Thyroid gland (tissue), 4 donors: ENCODE data around the gene EML1. TPM values are rescaled to one million over a fixed set of nuclear protein-coding genes. Genes with fewer than 3 reads are reported as not detected.

Experiments
- DNase-seq, 2 donors: peaks; one replicate each; pipeline ENCODE4 v3.0.0-alpha.2; 2019
- H3K27ac ChIP-seq, 3 donors: fragments of 200-600 bp; sonication (generic); 1 replicate in 2 of 3; 2 replicates in 1 of 3; pipeline ENCODE4 v1.5.1; 2016 to 2019; ENCODE audit warnings: mild to moderate bottlenecking in 1 of 3, moderate library complexity in 1 of 3
- H3K27me3 ChIP-seq: fragments of 200-600 bp; sonication (generic); one replicate; pipeline ENCODE4 v1.5.1; 2019
- H3K36me3 ChIP-seq, 2 donors: fragments of 200-600 bp; sonication (generic); one replicate each; pipeline ENCODE4 v1.5.1; 2016 to 2019
- H3K4me1 ChIP-seq, 2 donors: fragments of 200-600 bp; sonication (generic); one replicate each; pipeline ENCODE4 v1.5.1; 2017 to 2019
- H3K4me3 ChIP-seq, 3 donors: fragments of 200-600 bp; sonication (generic); replicated peaks in 1 of 3; 1 replicate in 2 of 3; 2 replicates in 1 of 3; pipeline ENCODE4 v1.5.1; 2016; ENCODE audit warnings: mild to moderate bottlenecking in 1 of 3
- H3K9me3 ChIP-seq: fragments of 200-600 bp; sonication (generic); one replicate; pipeline ENCODE4 v1.5.1; 2017
- CTCF ChIP-seq, 6 experiments: fragments of 200-600 bp in 3 of 6; fragments of 450-650 bp in 3 of 6; sonication (generic) in 3 of 6; IDR thresholded peaks; one replicate each; pipeline ENCODE4 v1.5.1; 2016 to 2019; ENCODE audit warnings: antibody characterized with exemption in 6 of 6, mild to moderate bottlenecking in 2 of 6, inconsistent platforms in 1 of 6, moderate library complexity in 1 of 6
- POLR2A ChIP-seq, 2 donors: fragments of 450-650 bp; IDR thresholded peaks; one replicate each; pipeline ENCODE4 v1.6.1; 2017; ENCODE audit warnings: antibody characterized with exemption in 2 of 2, mild to moderate bottlenecking in 2 of 2, moderate library complexity in 1 of 2
- WGBS, 2 donors: methylation state at CpG; one replicate each; pipeline ENCODE4 v1.1.5; 2017; 5-methylcytosine and 5-hydroxymethylcytosine counted together
- intact Hi-C: fragments of 100-400 bp; cut with DNase I; formaldehyde crosslinking; loops from one replicate; pipeline ENCODE4 v1.15.1; 2023
- total RNA-seq, 4 donors: library from RNA; depleted of rRNA; stranded (reverse); fragments of >200 nt; gene quantifications; one replicate each; pipeline ENCODE4 v1.2.3, GENCODE V29; 2016

The EML1 gene
- total RNA-seq, 4 donors from 2014 or later, result 24.2 to 58.7 (median 37.9) TPM

GRCh38 chr14:99754141-99755067 lies 38.8 kb upstream of the EML1 start:
- no peaks in the 10 kb centered on the region for H3K9me3 ChIP-seq
- no peaks in the 10 kb centered on the region for H3K36me3 ChIP-seq
- no peak overlapping the region for H3K27ac ChIP-seq
- no peak overlapping the region for H3K4me3 ChIP-seq
- H3K27me3 ChIP-seq, result no peaks in the 10 kb centered on the region
- WGBS, 2 donors, result 71 to 79% methylated on average over 12 to 23 of the region's 24 CpGs
- DNase-seq, result no peak
- no peak for TF ChIP-seq CTCF (IDR thresholded peaks at IDR 0.05)
- TF ChIP-seq POLR2A (IDR thresholded peaks at IDR 0.05), result no peak
- H3K4me1 ChIP-seq, result peaks cover 0 to 40% of the 10 kb centered on the region in 2 donors
- intact Hi-C loops, result no loop called here

GRCh38 chr14:99755068-99755405 lies 38.2 kb upstream of the EML1 start:
- H3K27me3 ChIP-seq, result no peaks in the 10 kb centered on the region
- H3K36me3 ChIP-seq, result no peaks in the 10 kb centered on the region
- no peak overlapping the region for H3K4me3 ChIP-seq
- DNase-seq, result no peak
- H3K27ac ChIP-seq, result no peak overlapping the region
- H3K4me1 ChIP-seq, result peaks cover 0 to 36% of the 10 kb centered on the region in 2 donors
- H3K9me3 ChIP-seq, result no peaks in the 10 kb centered on the region
- 75 to 82% methylated on average over 2 to 8 of the region's 8 CpGs for WGBS, 2 donors
- TF ChIP-seq POLR2A (IDR thresholded peaks at IDR 0.05) (no peak), CTCF (IDR thresholded peaks at IDR 0.05) (no peak)
- intact Hi-C loops, result no loop called here

- H3K4me1 ChIP-seq, result peaks cover 0 to 35% of the 10 kb centered on the region in 2 donors
- H3K36me3 ChIP-seq, result no peaks in the 10 kb centered on the region
- WGBS, 2 donors, result 68 to 77% methylated on average over 10 to 18 of the region's 21 CpGs
- no peaks in the 10 kb centered on the region for H3K9me3 ChIP-seq
- no peak overlapping the region for H3K4me3 ChIP-seq
- no peak for TF ChIP-seq POLR2A (IDR thresholded peaks at IDR 0.05)
- no peak for TF ChIP-seq CTCF (IDR thresholded peaks at IDR 0.05)
- H3K27me3 ChIP-seq, result no peaks in the 10 kb centered on the region
- peak overlapping the region in 1 of 3 donors; percentile 15 for H3K27ac ChIP-seq
- intact Hi-C loops, result no loop called here
- peak; percentile 62 to 64 for DNase-seq
These were observed 37.3 kb upstream of the EML1 start for GRCh38 chr14:99755629-99756603.

- peaks cover 0 to 35% of the 10 kb centered on the region in 2 donors for H3K4me1 ChIP-seq
- intact Hi-C loops, result no loop called here
- DNase-seq, result no peak
- H3K36me3 ChIP-seq, result no peaks in the 10 kb centered on the region
- no peak overlapping the region for H3K4me3 ChIP-seq
- no peaks in the 10 kb centered on the region for H3K9me3 ChIP-seq
- TF ChIP-seq CTCF (IDR thresholded peaks at IDR 0.05), result no peak
- no peak for TF ChIP-seq POLR2A (IDR thresholded peaks at IDR 0.05)
- 93 to 95% methylated on average over 21 of the region's 21 CpGs for WGBS, 2 donors
- no peak overlapping the region for H3K27ac ChIP-seq
- no peaks in the 10 kb centered on the region for H3K27me3 ChIP-seq
These were observed 36.4 kb upstream of the EML1 start for GRCh38 chr14:99756796-99757195.
